Kidney (tissue), 14 donors: ENCODE measurements around the gene TNFRSF12A. TPM values are rescaled to one million over a fixed set of nuclear protein-coding genes. Genes with fewer than 3 reads are reported as not detected.

Experiments
- DNase-seq, 5 donors: peaks; one replicate each; pipeline ENCODE4 v3.0.0-alpha.2; 2013 to 2020
- FAIRE-seq: peaks from 2 replicates; lab custom pipeline; 2012; peaks lifted over from hg19 to GRCh38; lab: Jason Lieb, UNC
- H3K27ac ChIP-seq, 2 donors: one replicate each; pipeline ENCODE4 v1.7.0; 2013; ENCODE audit warnings: low read depth in 2 of 2, low read length in 2 of 2, inconsistent platforms in 1 of 2
- H3K27me3 ChIP-seq: one replicate; pipeline ENCODE4 v1.7.1; 2013; ENCODE audit warnings: low read length, inconsistent platforms; ENCODE audit not compliant: control insufficient read depth, insufficient read depth
- H3K36me3 ChIP-seq, 3 donors: one replicate each; pipeline versions ENCODE4 v1.7.0 to v1.7.1; 2013; ENCODE audit warnings: low read length in 3 of 3, control low read depth in 1 of 3, inconsistent platforms in 1 of 3; ENCODE audit not compliant: insufficient read depth in 3 of 3, control insufficient read depth in 2 of 3
- H3K4me1 ChIP-seq, 3 donors: one replicate each; pipeline versions ENCODE4 v1.7.0 to v1.7.1; 2013; ENCODE audit warnings: low read length in 3 of 3, inconsistent platforms in 1 of 3, low read depth in 1 of 3; ENCODE audit not compliant: control insufficient read depth in 2 of 3, insufficient read depth in 2 of 3
- H3K4me3 ChIP-seq, 3 donors: one replicate each; pipeline versions ENCODE4 v1.7.0 to v1.8.1; 2013; ENCODE audit warnings: low read length in 3 of 3, control low read depth in 1 of 3, inconsistent platforms in 1 of 3
- H3K9ac ChIP-seq, 3 donors: one replicate each; pipeline versions ENCODE4 v1.7.0 to v1.7.1; 2013; ENCODE audit warnings: low read length in 3 of 3, control low read depth in 1 of 3, inconsistent platforms in 1 of 3
- H3K9me3 ChIP-seq, 3 donors: one replicate each; pipeline versions ENCODE4 v1.7.0 to v1.7.1; 2013; ENCODE audit warnings: low read length in 3 of 3, control low read depth in 1 of 3, inconsistent platforms in 1 of 3; ENCODE audit not compliant: control insufficient read depth in 2 of 3, insufficient read depth in 1 of 3
- intact Hi-C: fragments of 100-400 bp; cut with DNase I; formaldehyde crosslinking; loops from one replicate; pipeline ENCODE4 v1.11.1; 2022
- polyA plus RNA-seq: library from polyadenylated mRNA; stranded (reverse); fragments of 350-450 nt; fragmentation: Illumina TruSeq; extraction: RNeasy Lipid Tissue Mini Kit (QIAGEN cat#74804); gene quantifications from one replicate; pipeline ENCODE4 v1.2.3, GENCODE V29; 2014; ENCODE audit warnings: low read depth, low replicate concordance; ENCODE audit not compliant: insufficient read depth
- total RNA-seq: library from RNA; stranded (reverse); fragmentation: NEBNext Ultra II Directional; extraction: Animal tissue kit (Norgen Biotek cat#: 25700); gene quantifications from one replicate; pipeline ENCODE4 v1.2.1, GENCODE V29; 2021
- TF ChIP-seq, protein P1 (sequence below): IDR thresholded peaks from 3 replicates; pipeline ENCODE4 v1.5.1; 2012; ENCODE audit warnings: mild to moderate bottlenecking, moderate library complexity, borderline replicate concordance; ENCODE audit not compliant: insufficient read depth; ENCODE audit errors: extremely low read depth
- donor health status: control.
- donor health status: control.
- donor health status: control.
- donor health status: control.
- donor health status: control.
- donor health status: DM: yes; HTN: yes; CAD: no.
- donor health status: Normal renal cell carcinoma (clear cell type).

The TNFRSF12A gene
- total and polyA plus RNA-seq, 2 donors from 2014 or later = 87.3 to 114 TPM

GRCh38 chr16:3007059-3007956 lies 12.9 kb upstream of the TNFRSF12A start:
- H3K4me1 ChIP-seq = peaks cover 0 to 3% (median 0%) of the 10 kb centered on the region in 3 donors
- TF ChIP-seq, protein P1, sequence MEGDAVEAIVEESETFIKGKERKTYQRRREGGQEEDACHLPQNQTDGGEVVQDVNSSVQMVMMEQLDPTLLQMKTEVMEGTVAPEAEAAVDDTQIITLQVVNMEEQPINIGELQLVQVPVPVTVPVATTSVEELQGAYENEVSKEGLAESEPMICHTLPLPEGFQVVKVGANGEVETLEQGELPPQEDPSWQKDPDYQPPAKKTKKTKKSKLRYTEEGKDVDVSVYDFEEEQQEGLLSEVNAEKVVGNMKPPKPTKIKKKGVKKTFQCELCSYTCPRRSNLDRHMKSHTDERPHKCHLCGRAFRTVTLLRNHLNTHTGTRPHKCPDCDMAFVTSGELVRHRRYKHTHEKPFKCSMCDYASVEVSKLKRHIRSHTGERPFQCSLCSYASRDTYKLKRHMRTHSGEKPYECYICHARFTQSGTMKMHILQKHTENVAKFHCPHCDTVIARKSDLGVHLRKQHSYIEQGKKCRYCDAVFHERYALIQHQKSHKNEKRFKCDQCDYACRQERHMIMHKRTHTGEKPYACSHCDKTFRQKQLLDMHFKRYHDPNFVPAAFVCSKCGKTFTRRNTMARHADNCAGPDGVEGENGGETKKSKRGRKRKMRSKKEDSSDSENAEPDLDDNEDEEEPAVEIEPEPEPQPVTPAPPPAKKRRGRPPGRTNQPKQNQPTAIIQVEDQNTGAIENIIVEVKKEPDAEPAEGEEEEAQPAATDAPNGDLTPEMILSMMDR = no peak
- peaks cover 5% of the 10 kb centered on the region for H3K27me3 ChIP-seq
- intact Hi-C loops = no loop called here
- H3K36me3 ChIP-seq = no peaks in the 10 kb centered on the region
- FAIRE-seq = no peak
- H3K4me3 ChIP-seq = peak overlapping the region in 1 of 3 donors; percentile 19
- no peak overlapping the region for H3K27ac ChIP-seq
- no peak for DNase-seq
- no peaks in the 10 kb centered on the region for H3K9me3 ChIP-seq
- H3K9ac ChIP-seq = no peak overlapping the region

DNA sequence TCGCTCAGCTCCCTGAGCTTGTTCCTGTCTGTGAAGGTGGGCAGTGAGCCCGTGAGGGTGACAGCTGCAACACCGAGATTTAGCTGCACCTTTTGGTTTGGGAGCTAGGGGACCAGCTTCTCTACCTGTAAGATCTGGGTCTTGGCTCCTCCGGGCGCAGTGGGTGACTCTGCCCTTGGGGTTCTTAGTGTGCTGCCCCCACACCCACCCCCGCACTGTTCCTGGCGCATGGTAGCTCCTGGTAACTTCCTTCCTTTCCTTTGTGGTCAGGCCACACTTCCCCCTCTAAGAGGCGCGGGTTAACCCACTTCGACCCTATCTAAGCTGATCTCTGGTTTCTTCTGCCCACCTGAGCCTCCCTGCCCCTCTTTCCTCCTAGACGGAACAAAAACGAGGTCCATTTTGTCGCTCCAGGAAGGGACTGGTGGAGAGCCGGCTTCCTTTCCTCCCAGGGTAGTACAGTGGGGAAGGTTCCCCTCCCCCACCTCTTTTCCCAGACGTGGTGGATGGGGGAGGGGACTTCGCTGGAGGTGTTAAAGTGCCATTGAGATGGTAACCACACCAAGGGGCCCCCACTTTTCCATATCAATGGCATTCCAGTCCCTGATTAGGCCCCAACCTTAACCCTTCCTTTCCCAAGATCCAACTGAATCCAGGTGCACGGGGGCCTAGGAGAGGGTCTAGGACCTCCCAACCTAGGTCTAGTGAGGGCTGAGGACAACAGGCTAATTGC lies 12.0 kb upstream of the TNFRSF12A start:
- Histone ChIP-seq H3K4me1 (peaks cover 0 to 3% (median 0%) of the 10 kb centered on the region in 3 donors), H3K27me3 (peaks cover 5% of the 10 kb centered on the region), H3K36me3 (no peaks in the 10 kb centered on the region), H3K4me3 (peak overlapping the region in 1 of 3 donors; percentile 19), H3K9me3 (no peaks in the 10 kb centered on the region), H3K27ac (no peak overlapping the region), H3K9ac (no peak overlapping the region)
- intact Hi-C loops = no loop called here
- FAIRE-seq = no peak
- DNase-seq = peak in 1 of 5 donors; percentile 22
- TF ChIP-seq, protein P1 = no peak

- H3K4me1 ChIP-seq = peaks cover 0 to 3% (median 0%) of the 10 kb centered on the region in 3 donors
These were observed 11.5 kb upstream of the TNFRSF12A start for GRCh38 chr16:3008690-3009037.

More at GRCh38 chr16:3008690-3009037, 11.5 kb upstream of the TNFRSF12A start:
- TF ChIP-seq, protein P1 = no peak
- Histone ChIP-seq H3K36me3 (no peaks in the 10 kb centered on the region), H3K9me3 (no peaks in the 10 kb centered on the region), H3K27me3 (peaks cover 5% of the 10 kb centered on the region), H3K4me3 (no peak overlapping the region), H3K9ac (no peak overlapping the region), H3K27ac (no peak overlapping the region)
- intact Hi-C loops = no loop called here
- FAIRE-seq (no peak), DNase-seq (no peak)
